Body of pancreas (tissue), 4 donors: ENCODE measurements around the gene UBE2U.

ENCODE experiments used
- CTCF ChIP-seq, 7 experiments: fragments of 450-650 bp in 4 of 7; fragments of 200-600 bp in 3 of 7; sonication (generic) in 3 of 7; IDR thresholded peaks; one replicate each; pipeline ENCODE4 v1.5.1; 2016 to 2019; ENCODE audit warnings: antibody characterized with exemption in 7 of 7
- POLR2A ChIP-seq, 3 donors: fragments of 450-650 bp; IDR thresholded peaks; one replicate each; pipeline ENCODE4 v1.6.1; 2016; ENCODE audit warnings: antibody characterized with exemption in 3 of 3, mild to moderate bottlenecking in 2 of 3

GRCh38 chr1:64175639-64176038, 27.8 kb upstream of the UBE2U start:
- no peak for TF ChIP-seq CTCF (IDR thresholded peaks at IDR 0.05)
- no peak for TF ChIP-seq POLR2A (IDR thresholded peaks at IDR 0.05)
